Smooth muscle cell (in vitro differentiated cells): ENCODE measurements around the gene SLC35B1. TPM values are rescaled to one million over a fixed set of nuclear protein-coding genes. Genes with fewer than 3 reads are reported as not detected.

ENCODE experiments used
- DNase-seq: peaks from one replicate; lab custom pipeline; 2025; ENCODE audit not compliant: unreplicated experiment; lab: John Stamatoyannopoulos, UW
- H2AFZ ChIP-seq: fragments of 200-600 bp; sonication (generic); 2 replicates; pipeline ENCODE4 v1.6.0; 2016; ENCODE audit warnings: antibody characterized with exemption, low read depth, mild to moderate bottlenecking
- H3F3A ChIP-seq: fragments of 200-600 bp; sonication (generic); 2 replicates; pipeline ENCODE4 v1.6.0; 2017; ENCODE audit warnings: antibody characterized with exemption, low read depth
- H3K27ac ChIP-seq: fragments of 200-600 bp; sonication (generic); 2 replicates; pipeline ENCODE4 v1.5.1; 2016; ENCODE audit warnings: low read depth, mild to moderate bottlenecking
- H3K27me3 ChIP-seq: fragments of 200-600 bp; sonication (generic); 2 replicates; pipeline ENCODE4 v1.6.1; 2016; ENCODE audit warnings: low read depth, mild to moderate bottlenecking
- H3K36me3 ChIP-seq: fragments of 200-600 bp; sonication (generic); 2 replicates; pipeline ENCODE4 v1.5.1; 2016; ENCODE audit warnings: low read depth
- H3K4me1 ChIP-seq: fragments of 200-600 bp; sonication (generic); 2 replicates; pipeline ENCODE4 v1.5.1; 2016; ENCODE audit warnings: low read depth
- H3K4me2 ChIP-seq: fragments of 200-600 bp; sonication (generic); 2 replicates; pipeline ENCODE4 v1.6.0; 2016; ENCODE audit warnings: mild to moderate bottlenecking
- H3K4me3 ChIP-seq: fragments of 200-600 bp; sonication (generic); 2 replicates; pipeline ENCODE4 v1.5.1; 2016; ENCODE audit warnings: mild to moderate bottlenecking
- H3K79me2 ChIP-seq: fragments of 200-600 bp; sonication (generic); 2 replicates; pipeline ENCODE4 v1.6.0; 2016; ENCODE audit warnings: low read depth, mild to moderate bottlenecking
- H3K9ac ChIP-seq: fragments of 200-600 bp; sonication (generic); 2 replicates; pipeline ENCODE4 v1.6.0; 2016; ENCODE audit warnings: low read depth
- H3K9me3 ChIP-seq: fragments of 200-600 bp; sonication (generic); replicated peaks from 2 replicates; pipeline ENCODE4 v1.5.1; 2016; ENCODE audit warnings: low read depth
- H4K20me1 ChIP-seq: fragments of 200-600 bp; sonication (generic); 2 replicates; pipeline ENCODE4 v1.6.0; 2016; ENCODE audit warnings: low read depth
- WGBS: methylation state at CpG from one replicate; pipeline ENCODE4 v1.1.7; 2016; ENCODE audit warnings: low lambda C conversion rate; 5-methylcytosine and 5-hydroxymethylcytosine counted together
- polyA plus RNA-seq: library from polyadenylated mRNA; unstranded; fragments of >200 nt; fragmentation: Nextera tagmentation; extraction: Ambion mirVana; gene quantifications from 2 replicates; pipeline ENCODE4 v1.2.1, GENCODE V29; 2016
- total RNA-seq: library from RNA; depleted of rRNA; stranded (reverse); fragments of >200 nt; gene quantifications from 2 replicates; pipeline ENCODE4 v1.2.3, GENCODE V29; 2014
- TF ChIP-seq, protein P1 (sequence below): fragments of 200-600 bp; sonication (generic); IDR thresholded peaks from 2 replicates; pipeline ENCODE4 v1.5.1; 2017; ENCODE audit warnings: borderline replicate concordance, mild to moderate bottlenecking, antibody characterized with exemption; ENCODE audit not compliant: insufficient read depth, poor library complexity, severe bottlenecking

The SLC35B1 gene, protein sequence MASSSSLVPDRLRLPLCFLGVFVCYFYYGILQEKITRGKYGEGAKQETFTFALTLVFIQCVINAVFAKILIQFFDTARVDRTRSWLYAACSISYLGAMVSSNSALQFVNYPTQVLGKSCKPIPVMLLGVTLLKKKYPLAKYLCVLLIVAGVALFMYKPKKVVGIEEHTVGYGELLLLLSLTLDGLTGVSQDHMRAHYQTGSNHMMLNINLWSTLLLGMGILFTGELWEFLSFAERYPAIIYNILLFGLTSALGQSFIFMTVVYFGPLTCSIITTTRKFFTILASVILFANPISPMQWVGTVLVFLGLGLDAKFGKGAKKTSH
- total RNA-seq (116 and 126 TPM in 2 replicates), polyA plus RNA-seq (98.9 and 111 TPM in 2 replicates)

DNA sequence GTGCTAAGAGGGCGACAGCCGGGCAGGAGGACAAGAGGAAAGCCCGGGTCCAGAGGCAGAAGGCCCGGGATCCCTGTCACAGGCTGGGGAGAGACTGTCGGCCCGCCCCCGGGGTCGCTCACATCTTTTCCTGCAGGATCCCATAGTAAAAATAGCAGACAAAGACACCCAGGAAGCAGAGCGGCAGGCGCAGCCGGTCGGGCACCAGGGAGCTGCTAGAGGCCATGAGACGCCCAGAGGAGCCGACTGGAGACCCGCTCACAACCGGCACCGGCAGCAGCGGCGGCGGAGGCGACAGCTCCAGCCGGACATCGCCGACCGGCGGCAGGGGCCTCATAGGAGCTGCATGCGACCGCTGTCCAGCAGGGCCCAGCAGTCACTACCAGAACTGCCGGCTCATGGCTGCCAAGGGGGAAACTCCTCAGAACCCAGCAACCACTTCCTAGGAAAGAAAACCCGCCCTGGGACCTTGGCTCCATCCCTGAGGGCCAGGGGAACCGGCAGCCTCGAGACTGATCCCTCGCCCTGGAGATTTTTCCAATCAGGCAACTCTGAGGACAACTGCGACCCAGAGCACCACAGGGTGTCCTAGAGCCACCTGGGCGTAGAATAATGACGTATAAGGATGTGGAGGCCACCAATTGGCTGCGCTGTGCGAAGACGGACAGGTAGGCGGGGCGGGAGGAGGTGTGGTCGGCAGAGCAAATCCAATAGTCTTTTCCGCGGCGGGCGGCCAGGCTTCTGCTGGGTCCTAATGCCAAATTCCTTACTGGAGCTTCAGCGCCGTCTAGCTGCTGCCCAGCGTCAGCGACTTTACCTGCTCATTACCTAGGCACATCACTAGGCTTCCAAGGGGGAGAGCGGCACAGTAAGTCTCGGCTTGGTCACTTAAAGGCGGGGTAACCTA lies at the start of gene SLC35B1:
Gene SLC35B1 (minus strand): TSS at position 357 of the 907 bp plus-strand sequence. CDS start 131 bp downstream, at position 226.
- H3K27ac ChIP-seq: peak within 1 kb of the TSS; percentile 86
- TF ChIP-seq, protein P1, sequence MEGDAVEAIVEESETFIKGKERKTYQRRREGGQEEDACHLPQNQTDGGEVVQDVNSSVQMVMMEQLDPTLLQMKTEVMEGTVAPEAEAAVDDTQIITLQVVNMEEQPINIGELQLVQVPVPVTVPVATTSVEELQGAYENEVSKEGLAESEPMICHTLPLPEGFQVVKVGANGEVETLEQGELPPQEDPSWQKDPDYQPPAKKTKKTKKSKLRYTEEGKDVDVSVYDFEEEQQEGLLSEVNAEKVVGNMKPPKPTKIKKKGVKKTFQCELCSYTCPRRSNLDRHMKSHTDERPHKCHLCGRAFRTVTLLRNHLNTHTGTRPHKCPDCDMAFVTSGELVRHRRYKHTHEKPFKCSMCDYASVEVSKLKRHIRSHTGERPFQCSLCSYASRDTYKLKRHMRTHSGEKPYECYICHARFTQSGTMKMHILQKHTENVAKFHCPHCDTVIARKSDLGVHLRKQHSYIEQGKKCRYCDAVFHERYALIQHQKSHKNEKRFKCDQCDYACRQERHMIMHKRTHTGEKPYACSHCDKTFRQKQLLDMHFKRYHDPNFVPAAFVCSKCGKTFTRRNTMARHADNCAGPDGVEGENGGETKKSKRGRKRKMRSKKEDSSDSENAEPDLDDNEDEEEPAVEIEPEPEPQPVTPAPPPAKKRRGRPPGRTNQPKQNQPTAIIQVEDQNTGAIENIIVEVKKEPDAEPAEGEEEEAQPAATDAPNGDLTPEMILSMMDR: peak; percentile 43
- DNase-seq: peak; percentile 92
- peaks cover 3% of the 10 kb centered on the region for H3F3A ChIP-seq
- H4K20me1 ChIP-seq: no peaks in the 10 kb centered on the region
- peak within 1 kb of the TSS; percentile 92 for H2AFZ ChIP-seq
- peaks cover 13% of the 10 kb centered on the region for H3K79me2 ChIP-seq
- peaks cover 6% of the 10 kb centered on the region for H3K4me1 ChIP-seq
- H3K9me3 ChIP-seq: no peaks in the 10 kb centered on the region
- no peaks in the 10 kb centered on the region for H3K36me3 ChIP-seq
- 1% methylated on average over 53 of the region's 53 CpGs for whole genome bisulfite sequencing
- no peaks in the 10 kb centered on the region for H3K27me3 ChIP-seq
- peak within 1 kb of the TSS; percentile 94 for H3K9ac ChIP-seq
- peak within 1 kb of the TSS; percentile 77 for H3K4me3 ChIP-seq
- H3K4me2 ChIP-seq: peak within 1 kb of the TSS; percentile 94

DNA sequence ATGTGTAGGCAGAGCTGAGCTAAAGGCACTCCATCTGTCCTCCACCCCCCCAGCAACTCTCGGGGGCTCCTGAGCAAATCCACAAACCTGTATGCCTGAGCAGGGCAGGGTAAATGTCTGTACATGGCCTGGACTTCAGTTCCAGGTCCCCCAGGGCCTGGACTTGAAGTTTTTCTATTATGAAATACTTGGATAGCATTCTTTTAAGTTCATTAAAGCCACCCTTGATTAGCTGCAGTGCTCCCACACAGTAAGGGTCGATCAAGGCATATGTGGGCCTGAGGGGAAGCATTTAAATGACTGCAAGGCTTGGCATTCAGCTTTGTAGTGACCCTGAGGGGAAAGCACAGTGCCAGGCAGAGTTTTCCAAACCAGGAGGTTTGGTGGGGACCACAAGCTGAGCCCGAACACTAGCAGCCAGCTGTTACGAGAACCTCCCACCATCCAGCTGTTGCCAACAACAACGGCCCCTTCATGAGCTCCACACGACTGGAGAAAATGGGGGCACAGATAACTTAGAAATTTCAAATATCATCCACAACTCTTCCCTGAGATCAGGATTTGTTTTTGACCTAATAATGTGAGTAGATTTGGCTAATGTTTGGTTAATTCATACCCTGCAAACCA lies 49.5 kb upstream of the SLC35B1 start:
- Histone ChIP-seq H3K27ac (no peak overlapping the region), H3F3A (peaks cover 4% of the 10 kb centered on the region), H3K36me3 (no peaks in the 10 kb centered on the region), H2AFZ (no peak overlapping the region), H3K9me3 (no peaks in the 10 kb centered on the region), H3K4me1 (peaks cover 4% of the 10 kb centered on the region), H4K20me1 (peaks cover 2% of the 10 kb centered on the region), H3K79me2 (no peaks in the 10 kb centered on the region), H3K4me3 (no peak overlapping the region), H3K27me3 (no peaks in the 10 kb centered on the region), H3K9ac (no peak overlapping the region), H3K4me2 (no peak overlapping the region)
- TF ChIP-seq, protein P1: no peak
- no peak for DNase-seq
- 90% methylated on average over 6 of the region's 6 CpGs for WGBS

GRCh38 chr17:49756323-49757150 lies 48.8 kb upstream of the SLC35B1 start:
- Histone ChIP-seq H3K27ac (no peak overlapping the region), H2AFZ (no peak overlapping the region), H3K9me3 (no peaks in the 10 kb centered on the region), H4K20me1 (no peaks in the 10 kb centered on the region), H3K4me2 (no peak overlapping the region), H3K4me3 (no peak overlapping the region), H3K27me3 (no peaks in the 10 kb centered on the region), H3K36me3 (no peaks in the 10 kb centered on the region), H3F3A (peaks cover under 1% of the 10 kb centered on the region), H3K4me1 (no peaks in the 10 kb centered on the region), H3K9ac (no peak overlapping the region), H3K79me2 (no peaks in the 10 kb centered on the region)
- TF ChIP-seq, protein P1: no peak
- WGBS: 96% methylated on average over 9 of the region's 9 CpGs
- no peak for DNase-seq
